SU-DHL-6 (cell line): Measurements from ENCODE around the gene YES1.

Experiments used
- EZH2phosphoT487 ChIP-seq: fragments of 200-600 bp; sonication (generic), shearing (Covaris generic); conservative IDR thresholded peaks from 2 replicates; pipeline ENCODE4 v1.6.1; 2018; ENCODE audit warnings: mild to moderate bottlenecking, antibody characterized with exemption, low read length, moderate library complexity, mixed read lengths
- TF ChIP-seq, protein P1 (sequence below): fragments of 200-600 bp; sonication (generic); IDR thresholded peaks from one replicate; pipeline ENCODE4 v1.5.1; 2017; ENCODE audit warnings: antibody characterized with exemption, mild to moderate bottlenecking, low read length, moderate library complexity; ENCODE audit not compliant: insufficient read depth, poor library complexity, severe bottlenecking

DNA sequence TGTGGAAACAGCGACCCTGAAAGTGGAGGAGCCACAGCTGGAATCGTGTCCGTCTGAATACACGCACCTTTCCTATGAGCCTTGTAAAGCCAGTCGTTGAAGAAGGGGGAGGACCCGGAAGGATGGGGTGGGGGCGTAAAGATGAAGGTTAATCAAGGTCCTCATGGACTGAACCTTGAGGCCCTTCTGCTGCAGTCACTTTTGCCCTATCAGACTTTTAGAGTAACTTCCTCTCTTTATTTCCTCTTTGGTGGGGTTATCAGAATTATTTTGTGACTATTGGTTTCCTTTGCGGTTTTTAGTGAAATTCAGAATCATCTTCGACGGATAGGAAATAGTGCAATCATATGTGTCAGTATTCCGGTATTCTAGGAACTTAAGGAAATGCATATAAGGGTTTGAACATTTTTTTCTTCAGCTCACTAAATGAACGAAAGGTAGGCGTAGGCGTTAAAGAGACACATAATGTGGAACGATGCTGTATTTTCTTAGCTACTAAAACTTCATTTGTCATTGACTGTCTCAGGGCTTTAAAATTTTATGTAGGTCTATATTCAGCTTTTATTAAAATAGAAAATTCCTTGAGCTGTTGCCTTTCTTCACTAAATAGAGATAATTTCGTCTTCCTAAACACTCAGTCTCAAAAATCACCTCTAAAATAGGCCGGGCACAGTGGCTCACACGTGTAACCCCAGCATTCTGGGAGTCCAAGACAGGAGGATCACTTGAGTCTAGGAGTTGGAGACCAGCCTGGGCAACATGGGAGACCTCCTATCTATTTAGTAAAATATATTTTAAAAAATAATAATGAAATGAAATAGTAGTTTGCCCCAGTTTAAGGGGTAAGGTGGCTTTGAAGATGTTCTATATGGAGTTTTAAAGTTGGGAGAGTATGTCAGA lies 1.4 kb upstream of the YES1 start:
- TF ChIP-seq, protein P1, sequence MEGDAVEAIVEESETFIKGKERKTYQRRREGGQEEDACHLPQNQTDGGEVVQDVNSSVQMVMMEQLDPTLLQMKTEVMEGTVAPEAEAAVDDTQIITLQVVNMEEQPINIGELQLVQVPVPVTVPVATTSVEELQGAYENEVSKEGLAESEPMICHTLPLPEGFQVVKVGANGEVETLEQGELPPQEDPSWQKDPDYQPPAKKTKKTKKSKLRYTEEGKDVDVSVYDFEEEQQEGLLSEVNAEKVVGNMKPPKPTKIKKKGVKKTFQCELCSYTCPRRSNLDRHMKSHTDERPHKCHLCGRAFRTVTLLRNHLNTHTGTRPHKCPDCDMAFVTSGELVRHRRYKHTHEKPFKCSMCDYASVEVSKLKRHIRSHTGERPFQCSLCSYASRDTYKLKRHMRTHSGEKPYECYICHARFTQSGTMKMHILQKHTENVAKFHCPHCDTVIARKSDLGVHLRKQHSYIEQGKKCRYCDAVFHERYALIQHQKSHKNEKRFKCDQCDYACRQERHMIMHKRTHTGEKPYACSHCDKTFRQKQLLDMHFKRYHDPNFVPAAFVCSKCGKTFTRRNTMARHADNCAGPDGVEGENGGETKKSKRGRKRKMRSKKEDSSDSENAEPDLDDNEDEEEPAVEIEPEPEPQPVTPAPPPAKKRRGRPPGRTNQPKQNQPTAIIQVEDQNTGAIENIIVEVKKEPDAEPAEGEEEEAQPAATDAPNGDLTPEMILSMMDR, result no peak
- TF ChIP-seq EZH2phosphoT487, result no peak
